ENCODE results near the gene SLC25A26. TPM values are rescaled to one million over a fixed set of nuclear protein-coding genes. Genes with fewer than 3 reads are reported as not detected.

SLC25A26 gene
- total RNA-seq = 10 to 100 TPM; 24.4 to 25.2 TPM

GRCh38 chr3:66220602-66221377, at the start of gene SLC25A26:
Gene SLC25A26, plus strand, starts transcription at chr3:66221001. Its CDS starts 94 bp downstream, at chr3:66221095.
- Mint-ChIP-seq H3K4me3 (peak within 1 kb of the TSS; percentile 97), H3K36me3 (peaks cover 38% of the 10 kb centered on the region), H3K27ac (peak within 1 kb of the TSS; percentile 89), H3K4me1 (peaks cover 27% of the 10 kb centered on the region), H3K9me3 (peaks cover 5% of the 10 kb centered on the region), H3K27me3 (no peaks in the 10 kb centered on the region)
- peak; percentile 96 for DNase-seq

DNA sequence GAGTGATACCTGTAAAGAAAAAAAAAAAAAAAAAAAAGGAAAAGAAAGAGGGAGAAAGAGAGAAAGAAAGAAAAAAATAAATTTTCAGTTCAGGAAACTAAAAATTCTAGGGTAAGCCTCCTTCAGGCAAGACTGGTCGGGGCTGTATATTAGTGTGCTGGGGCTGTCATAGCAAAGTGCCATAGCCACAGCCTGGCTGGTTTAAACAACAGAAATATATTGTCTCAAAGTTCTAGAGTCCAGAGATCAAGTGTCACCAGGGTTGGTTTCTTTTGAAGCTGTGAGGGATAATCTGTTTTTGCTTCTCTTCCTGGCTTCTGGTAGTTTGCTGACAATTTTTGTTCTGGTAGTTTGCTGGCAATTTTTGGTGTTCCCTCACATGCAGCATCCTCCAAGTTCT, 48.4 kb upstream of the SLC25A26 start:
- Mint-ChIP-seq H3K27ac (no peak overlapping the region), H3K27me3 (peaks cover 4% of the 10 kb centered on the region), H3K4me1 (no peaks in the 10 kb centered on the region), H3K36me3 (no peaks in the 10 kb centered on the region), H3K9me3 (no peaks in the 10 kb centered on the region), H3K4me3 (no peak overlapping the region)
- no peak for DNase-seq

GRCh38 chr3:66177026-66177425, 43.8 kb upstream of the SLC25A26 start:
- no peaks in the 10 kb centered on the region for H3K27me3 Mint-ChIP-seq
- no peaks in the 10 kb centered on the region for H3K36me3 Mint-ChIP-seq
- H3K9me3 Mint-ChIP-seq = no peaks in the 10 kb centered on the region
- H3K27ac Mint-ChIP-seq = no peak overlapping the region
- no peak overlapping the region for H3K4me3 Mint-ChIP-seq
- DNase-seq = no peak
- H3K4me1 Mint-ChIP-seq = no peaks in the 10 kb centered on the region

- Mint-ChIP-seq H3K27ac (no peak overlapping the region), H3K4me1 (no peaks in the 10 kb centered on the region), H3K4me3 (no peak overlapping the region), H3K36me3 (no peaks in the 10 kb centered on the region), H3K9me3 (no peaks in the 10 kb centered on the region), H3K27me3 (no peaks in the 10 kb centered on the region)
- DNase-seq = no peak
These were observed 42.6 kb upstream of the SLC25A26 start for GRCh38 chr3:66178206-66178605.

GRCh38 chr3:66179793-66180192, 41.0 kb upstream of the SLC25A26 start:
- Mint-ChIP-seq H3K27ac (no peak overlapping the region), H3K4me1 (no peaks in the 10 kb centered on the region), H3K27me3 (no peaks in the 10 kb centered on the region), H3K9me3 (no peaks in the 10 kb centered on the region), H3K36me3 (no peaks in the 10 kb centered on the region), H3K4me3 (no peak overlapping the region)
- no peak for DNase-seq

DNA sequence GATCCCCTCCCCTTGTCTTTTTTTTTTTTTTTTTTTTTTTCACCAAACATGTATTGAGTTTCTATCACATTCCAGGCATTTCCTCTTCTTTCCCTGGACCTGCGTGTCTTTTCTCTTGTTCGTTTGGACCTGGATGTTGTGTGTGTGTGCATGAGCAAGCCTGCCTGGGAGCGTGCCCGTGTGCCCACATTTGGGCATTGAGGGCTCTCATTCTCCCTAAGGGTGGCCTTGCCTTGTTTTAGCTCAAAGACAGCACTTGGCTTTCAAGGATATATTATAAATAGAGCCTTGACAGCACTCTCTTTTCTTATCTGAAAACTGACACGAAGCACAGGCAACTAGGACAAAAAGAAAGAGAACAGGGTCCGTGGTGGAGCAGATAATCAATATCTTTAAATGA, 39.0 kb upstream of the SLC25A26 start:
- Mint-ChIP-seq H3K4me1 (no peaks in the 10 kb centered on the region), H3K27ac (no peak overlapping the region), H3K36me3 (no peaks in the 10 kb centered on the region), H3K4me3 (no peak overlapping the region), H3K27me3 (no peaks in the 10 kb centered on the region), H3K9me3 (peaks cover 1% of the 10 kb centered on the region)
- no peak for DNase-seq

- H3K4me3 Mint-ChIP-seq = no peak overlapping the region
- no peak overlapping the region for H3K27ac Mint-ChIP-seq
- no peaks in the 10 kb centered on the region for H3K36me3 Mint-ChIP-seq
- no peak for DNase-seq
- H3K9me3 Mint-ChIP-seq = peaks cover 1% of the 10 kb centered on the region
- no peaks in the 10 kb centered on the region for H3K27me3 Mint-ChIP-seq
- H3K4me1 Mint-ChIP-seq = no peaks in the 10 kb centered on the region
These were observed 38.6 kb upstream of the SLC25A26 start for GRCh38 chr3:66182246-66182645.

GRCh38 chr3:66186545-66186944, 34.3 kb upstream of the SLC25A26 start:
- no peaks in the 10 kb centered on the region for H3K27me3 Mint-ChIP-seq
- H3K27ac Mint-ChIP-seq = no peak overlapping the region
- H3K36me3 Mint-ChIP-seq = no peaks in the 10 kb centered on the region
- peaks cover 1% of the 10 kb centered on the region for H3K9me3 Mint-ChIP-seq
- no peak for DNase-seq
- no peaks in the 10 kb centered on the region for H3K4me1 Mint-ChIP-seq
- H3K4me3 Mint-ChIP-seq = no peak overlapping the region

GRCh38 chr3:66195347-66195783, 25.4 kb upstream of the SLC25A26 start:
- Mint-ChIP-seq H3K4me3 (no peak overlapping the region), H3K27me3 (peaks cover 28% of the 10 kb centered on the region), H3K9me3 (no peaks in the 10 kb centered on the region), H3K4me1 (no peaks in the 10 kb centered on the region), H3K27ac (no peak overlapping the region), H3K36me3 (no peaks in the 10 kb centered on the region)
- peak; percentile 42 for DNase-seq

DNA sequence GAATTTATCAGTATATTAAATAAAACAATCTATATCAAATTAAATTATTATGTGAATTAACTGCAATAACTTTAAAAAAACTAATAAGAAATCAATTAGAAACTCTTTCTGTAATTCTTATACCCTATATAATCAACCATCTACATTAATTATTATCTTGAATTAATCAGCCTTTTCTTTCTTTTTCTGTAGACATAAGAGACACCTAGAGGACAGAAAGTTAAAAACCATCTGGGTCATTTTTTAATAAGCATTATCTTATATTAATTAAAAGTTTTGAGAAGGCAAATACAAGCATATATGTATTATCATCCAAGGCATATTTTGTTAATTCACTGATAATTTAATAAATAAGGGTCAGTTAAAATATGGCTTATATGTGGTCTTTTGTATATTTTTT, 24.2 kb upstream of the SLC25A26 start:
- H3K27me3 Mint-ChIP-seq = peaks cover 28% of the 10 kb centered on the region
- H3K4me3 Mint-ChIP-seq = no peak overlapping the region
- H3K36me3 Mint-ChIP-seq = no peaks in the 10 kb centered on the region
- no peaks in the 10 kb centered on the region for H3K4me1 Mint-ChIP-seq
- H3K9me3 Mint-ChIP-seq = no peaks in the 10 kb centered on the region
- H3K27ac Mint-ChIP-seq = no peak overlapping the region
- DNase-seq = no peak

DNA sequence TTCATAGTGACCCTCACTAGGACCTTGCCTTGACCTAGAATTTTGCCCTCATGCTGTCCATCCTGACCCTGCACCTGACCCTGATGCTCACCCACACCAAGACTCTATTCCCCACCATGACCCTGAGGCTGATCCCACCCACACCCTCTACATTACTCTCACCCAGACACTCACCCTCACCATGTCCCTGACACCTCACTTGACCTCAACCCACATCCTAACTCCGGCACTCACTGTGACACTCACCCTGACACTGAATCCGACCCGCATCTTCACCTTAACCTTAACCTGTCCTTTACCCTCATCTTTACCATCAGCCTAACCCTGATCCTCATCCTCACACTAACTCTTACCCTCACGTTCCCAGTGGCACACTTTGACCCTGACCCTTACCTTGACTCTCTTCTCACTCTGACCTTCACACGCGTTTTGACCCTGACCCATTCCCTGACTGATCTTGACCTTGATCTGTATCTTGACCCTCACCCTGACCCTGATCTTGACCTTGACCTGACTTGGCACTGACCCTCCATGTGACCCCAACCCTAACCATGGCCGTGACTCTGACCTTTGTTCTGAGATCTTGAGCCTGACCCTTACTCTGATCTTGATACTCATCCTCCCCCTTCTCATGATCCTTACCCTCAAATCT, 22.2 kb upstream of the SLC25A26 start:
- Mint-ChIP-seq H3K4me3 (no peak overlapping the region), H3K4me1 (no peaks in the 10 kb centered on the region), H3K9me3 (no peaks in the 10 kb centered on the region), H3K27ac (no peak overlapping the region), H3K36me3 (no peaks in the 10 kb centered on the region), H3K27me3 (peaks cover 28% of the 10 kb centered on the region)
- no peak for DNase-seq

DNA sequence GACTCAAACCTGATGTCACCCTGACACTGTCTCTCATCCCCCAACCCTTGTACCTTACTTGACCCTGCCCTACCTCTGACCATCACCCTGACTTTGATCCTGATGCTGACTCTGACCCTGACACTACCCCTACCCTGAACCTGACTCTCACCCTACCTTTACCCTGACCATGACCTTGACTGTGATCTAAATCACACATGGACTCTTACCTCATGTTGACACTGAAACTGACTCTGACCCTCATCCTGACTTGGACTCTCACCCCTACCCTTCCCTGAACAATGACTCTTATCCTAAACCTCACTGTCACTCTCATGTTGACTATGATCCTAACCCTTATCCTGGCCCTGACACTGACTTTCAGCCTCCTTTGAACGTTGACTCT, 21.7 kb upstream of the SLC25A26 start:
- no peak overlapping the region for H3K4me3 Mint-ChIP-seq
- no peaks in the 10 kb centered on the region for H3K9me3 Mint-ChIP-seq
- no peaks in the 10 kb centered on the region for H3K36me3 Mint-ChIP-seq
- DNase-seq = no peak
- no peaks in the 10 kb centered on the region for H3K4me1 Mint-ChIP-seq
- H3K27ac Mint-ChIP-seq = no peak overlapping the region
- H3K27me3 Mint-ChIP-seq = peaks cover 28% of the 10 kb centered on the region

DNA sequence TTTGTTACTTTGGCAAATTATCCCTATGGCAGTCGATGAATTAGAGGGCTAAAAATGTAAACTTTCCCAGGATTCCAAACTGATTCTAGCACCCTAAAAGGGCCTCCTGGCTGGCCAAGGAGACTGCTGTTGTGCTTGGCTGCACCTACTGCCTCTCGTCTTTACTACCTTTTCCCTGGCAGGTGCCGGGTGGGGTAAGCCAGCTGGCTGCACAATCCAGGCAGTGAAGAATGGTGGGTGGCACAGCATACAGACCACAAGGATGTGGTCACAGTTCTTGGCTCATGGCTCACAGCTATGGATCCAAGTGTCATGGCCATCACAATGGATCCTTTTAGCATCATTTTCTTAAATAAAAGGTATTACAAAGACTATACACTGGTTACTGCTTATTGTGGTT, 20.7 kb upstream of the SLC25A26 start:
- H3K4me3 Mint-ChIP-seq = no peak overlapping the region
- H3K27ac Mint-ChIP-seq = no peak overlapping the region
- H3K9me3 Mint-ChIP-seq = no peaks in the 10 kb centered on the region
- H3K4me1 Mint-ChIP-seq = no peaks in the 10 kb centered on the region
- peaks cover 29% of the 10 kb centered on the region for H3K27me3 Mint-ChIP-seq
- no peaks in the 10 kb centered on the region for H3K36me3 Mint-ChIP-seq
- DNase-seq = no peak

DNA sequence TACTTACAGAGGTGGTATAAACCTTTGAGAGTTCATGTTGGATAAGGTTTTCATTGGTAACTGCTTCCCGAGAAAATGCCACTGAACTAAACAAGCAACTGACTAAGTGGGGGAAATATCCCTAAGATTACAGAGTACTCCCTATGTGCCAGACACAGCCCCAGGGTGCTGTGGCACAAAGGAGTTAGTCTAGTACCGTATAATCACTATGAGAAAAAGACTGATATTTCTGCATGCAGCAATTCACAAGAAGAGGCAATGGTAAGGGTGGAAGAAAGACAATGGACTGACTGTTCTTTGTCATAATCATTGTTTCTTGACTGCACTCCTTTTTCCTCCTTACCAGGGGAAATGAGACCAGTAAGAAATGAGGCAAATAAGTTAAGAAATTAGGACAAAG, 20.0 kb upstream of the SLC25A26 start:
- no peaks in the 10 kb centered on the region for H3K9me3 Mint-ChIP-seq
- H3K36me3 Mint-ChIP-seq = no peaks in the 10 kb centered on the region
- peaks cover 24% of the 10 kb centered on the region for H3K27me3 Mint-ChIP-seq
- H3K4me1 Mint-ChIP-seq = no peaks in the 10 kb centered on the region
- H3K27ac Mint-ChIP-seq = no peak overlapping the region
- H3K4me3 Mint-ChIP-seq = no peak overlapping the region
- no peak for DNase-seq

DNA sequence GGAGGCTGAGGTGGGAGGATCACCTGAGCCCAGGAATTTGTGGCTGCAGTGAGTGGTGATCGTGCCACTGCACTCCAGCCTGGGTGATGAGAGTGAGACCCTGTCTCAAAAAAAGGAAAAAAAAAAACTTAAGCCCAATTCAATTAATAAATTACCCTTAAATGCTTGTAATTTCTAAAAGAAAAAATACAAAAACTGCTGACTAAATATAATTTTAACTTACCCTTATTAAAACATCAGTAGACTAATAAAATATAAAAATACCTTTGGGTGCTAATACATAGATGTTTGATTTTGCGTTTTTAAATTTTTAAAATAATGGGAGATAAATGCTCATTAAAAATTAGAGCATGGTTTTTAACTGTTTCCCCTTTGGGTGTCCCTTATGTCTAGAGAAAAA, 17.5 kb upstream of the SLC25A26 start:
- DNase-seq = no peak
- Mint-ChIP-seq H3K9me3 (no peaks in the 10 kb centered on the region), H3K4me3 (no peak overlapping the region), H3K36me3 (no peaks in the 10 kb centered on the region), H3K4me1 (no peaks in the 10 kb centered on the region), H3K27me3 (peaks cover 20% of the 10 kb centered on the region), H3K27ac (no peak overlapping the region)

DNA sequence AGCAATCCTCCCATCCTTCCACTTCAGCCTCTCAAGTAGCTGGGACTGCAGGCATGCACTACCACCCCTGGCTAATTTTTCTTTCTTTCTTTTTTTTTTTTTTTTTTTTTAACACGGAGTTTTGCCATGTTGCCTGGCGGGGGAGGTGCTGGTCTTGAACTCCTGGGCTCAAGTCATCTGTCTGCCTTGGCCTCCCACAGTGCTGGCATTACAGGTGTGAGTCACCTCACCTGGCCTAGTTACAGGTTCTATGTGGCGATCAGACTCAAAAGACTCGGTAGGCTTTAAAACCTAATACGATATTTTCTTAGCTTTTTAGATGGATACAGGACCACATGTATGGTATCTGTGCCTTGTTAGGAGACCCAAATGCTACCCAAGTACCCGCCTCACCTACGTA, 14.0 kb upstream of the SLC25A26 start:
- no peak for DNase-seq
- no peaks in the 10 kb centered on the region for H3K36me3 Mint-ChIP-seq
- peaks cover 12% of the 10 kb centered on the region for H3K27me3 Mint-ChIP-seq
- H3K27ac Mint-ChIP-seq = no peak overlapping the region
- H3K9me3 Mint-ChIP-seq = no peaks in the 10 kb centered on the region
- H3K4me3 Mint-ChIP-seq = no peak overlapping the region
- no peaks in the 10 kb centered on the region for H3K4me1 Mint-ChIP-seq

All from activated naive CD8-positive, alpha-beta T cell treated with anti-CD3 and anti-CD28 coated beads for 36 hours (primary cell).